ENCODE measurements around the gene MYZAP. TPM values are rescaled to one million over a fixed set of nuclear protein-coding genes. Genes with fewer than 3 reads are reported as not detected.

Gene MYZAP
- total and polyA plus RNA-seq, 4 experiments from 2014 or later = 0.16 to 1.7 (median 1.1) TPM

Other genes starting within 250 kb of the MYZAP start
- not detected for gene CGNL1, start 215.4 kb upstream of the MYZAP start, total RNA-seq
- gene CGNL1, start 215.4 kb upstream of the MYZAP start, polyA plus RNA-seq = not detected
- gene POLR2M, start 114.8 kb downstream of the MYZAP start, total RNA-seq = 10 to 100 TPM; 86.5 to 97.3 TPM
- 10 to 100 TPM; 49.8 to 69.5 TPM for gene POLR2M, start 114.8 kb downstream of the MYZAP start, polyA plus RNA-seq

Measured in CD4-positive, alpha-beta memory T cell (primary cell).